GM19043 (cell line): ENCODE measurements around the gene ABCB11.
A peak's percentile ranks its signal among the peaks of the same experiment; 100 is the strongest.
"Not testable (repeated sequence)": the region's sequence is repeated elsewhere in the genome, so short reads cannot be mapped to it uniquely, and the experiment has no call there.

Experiments
- ATAC-seq: cut with Tn5 transposase; IDR thresholded peaks from one replicate; pipeline ENCODE4 v1.9.1; 2021; ENCODE audit warnings: low read depth; ENCODE audit not compliant: unreplicated experiment

ABCB11 gene

GRCh38 chr2:169046440-169047151, 15.5 kb upstream of the ABCB11 start:
- no peak for ATAC-seq

- no peak for ATAC-seq
Observed at GRCh38 chr2:169042856-169043255, 11.7 kb upstream of the ABCB11 start.

- ATAC-seq = no peak
Observed at GRCh38 chr2:169041594-169041993, 10.5 kb upstream of the ABCB11 start.

GRCh38 chr2:169039702-169040101, 8.6 kb upstream of the ABCB11 start:
- ATAC-seq = peak; percentile 48

DNA sequence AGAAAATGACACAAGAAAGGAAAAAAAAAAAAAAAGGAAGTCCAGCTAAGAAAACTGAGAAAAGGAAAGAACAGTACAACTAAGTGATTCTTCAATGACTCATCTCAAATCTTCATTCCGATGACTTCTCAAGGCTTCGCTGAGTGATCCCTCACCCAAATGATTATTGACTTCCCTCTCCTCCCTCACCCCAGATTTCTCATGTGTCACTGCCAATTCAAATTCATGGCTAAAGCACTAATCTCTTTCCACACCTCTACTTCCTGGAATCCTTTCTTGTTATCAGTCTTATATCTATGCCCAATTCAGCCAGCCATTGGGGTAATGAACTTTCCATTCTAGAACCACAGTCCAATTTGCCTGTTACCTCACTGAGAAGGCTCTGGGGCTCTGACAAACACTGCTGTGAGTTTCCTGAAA, 7.2 kb upstream of the ABCB11 start:
- ATAC-seq = peak; percentile 53

- ATAC-seq = peak; percentile 46
Observed at GRCh38 chr2:169036736-169037440, 5.8 kb upstream of the ABCB11 start.

DNA sequence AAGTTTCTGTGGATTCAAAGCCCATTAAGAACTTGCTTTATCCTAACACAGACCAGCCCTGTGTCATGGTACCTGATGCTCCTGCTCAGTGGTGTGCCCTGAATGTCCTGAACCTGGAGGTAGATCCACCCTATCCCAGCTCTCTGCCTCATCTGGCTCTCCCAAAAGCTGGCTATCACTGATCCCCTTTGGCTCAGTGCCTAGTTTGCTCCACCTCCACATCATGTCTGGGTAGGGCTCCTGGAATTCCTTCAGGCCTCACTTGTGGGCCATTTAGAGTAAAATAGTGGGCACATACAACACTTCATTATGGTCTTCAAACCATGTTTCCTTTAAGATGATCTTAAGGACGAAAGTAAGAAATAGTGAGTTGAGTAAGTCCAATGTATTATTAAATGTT, 4.8 kb upstream of the ABCB11 start:
- no peak for ATAC-seq

DNA sequence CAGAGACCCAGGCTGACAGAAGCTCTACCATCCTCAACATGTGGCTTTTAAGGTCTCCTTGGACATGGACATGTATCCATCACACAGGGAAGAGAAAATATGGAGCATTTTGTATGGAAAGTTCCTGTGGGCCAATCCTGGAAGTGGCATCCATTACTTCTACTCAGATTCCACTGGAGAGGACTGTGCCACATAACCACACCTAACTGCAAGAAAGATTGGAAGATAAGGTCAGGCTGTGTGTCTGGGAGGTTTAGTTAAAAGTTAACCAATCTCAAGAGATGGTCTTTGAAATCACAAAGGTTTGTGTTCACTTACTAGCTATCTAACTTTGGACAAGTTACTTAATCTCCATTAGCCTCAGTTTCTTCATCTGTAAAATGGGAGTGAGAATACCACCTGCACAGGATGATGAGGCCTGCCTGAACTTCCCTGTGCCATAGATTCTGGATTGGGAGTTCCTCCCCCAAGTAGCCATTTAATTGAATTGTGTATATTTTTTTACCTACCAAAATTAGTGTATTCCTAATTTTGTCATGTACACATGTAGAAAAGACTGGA, 3.9 kb upstream of the ABCB11 start:
- ATAC-seq = no peak

DNA sequence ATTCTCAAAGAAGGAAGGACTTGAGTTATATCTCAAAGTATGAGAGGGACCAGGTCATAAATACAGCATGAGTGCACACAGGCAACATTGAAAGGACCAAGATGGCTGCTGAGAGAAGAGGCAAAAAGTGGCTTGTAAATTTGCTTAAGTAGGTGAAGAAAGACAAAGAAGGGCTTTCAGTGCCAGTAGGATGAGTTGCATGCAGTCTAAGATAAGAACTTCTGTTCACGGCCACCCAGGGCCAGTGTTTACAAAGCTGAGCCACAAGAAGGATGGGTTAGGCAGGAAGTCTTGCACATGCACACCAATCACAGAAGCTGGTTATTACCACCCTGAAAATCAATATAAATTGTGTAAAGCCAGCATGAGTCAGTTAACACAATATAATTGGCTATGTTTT, 3.1 kb upstream of the ABCB11 start:
- ATAC-seq = no peak

GRCh38 chr2:169029341-169029740, 1.8 kb downstream of the ABCB11 start:
- ATAC-seq = no peak

GRCh38 chr2:169027234-169027633, 3.9 kb downstream of the ABCB11 start:
- ATAC-seq = no peak

DNA sequence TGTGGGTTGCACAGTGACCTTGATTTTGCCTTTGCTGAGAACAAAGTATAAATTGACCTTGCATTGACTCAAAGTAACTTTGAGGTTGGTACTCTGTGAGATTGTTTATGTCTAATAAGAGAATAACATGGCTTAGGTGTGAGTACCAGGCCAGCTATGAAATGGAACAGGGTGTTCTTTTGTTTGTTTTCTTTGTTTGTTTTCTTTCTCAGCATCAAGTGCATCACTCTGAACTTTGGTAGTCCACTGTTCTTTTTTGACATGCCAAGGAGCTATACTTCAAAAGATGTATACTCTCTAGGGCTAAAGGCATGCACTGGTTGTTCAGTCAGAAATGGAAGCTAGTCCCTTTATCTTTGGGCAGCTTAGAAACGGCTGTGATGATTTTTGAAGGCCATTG, 5.1 kb downstream of the ABCB11 start:
- no peak for ATAC-seq

DNA sequence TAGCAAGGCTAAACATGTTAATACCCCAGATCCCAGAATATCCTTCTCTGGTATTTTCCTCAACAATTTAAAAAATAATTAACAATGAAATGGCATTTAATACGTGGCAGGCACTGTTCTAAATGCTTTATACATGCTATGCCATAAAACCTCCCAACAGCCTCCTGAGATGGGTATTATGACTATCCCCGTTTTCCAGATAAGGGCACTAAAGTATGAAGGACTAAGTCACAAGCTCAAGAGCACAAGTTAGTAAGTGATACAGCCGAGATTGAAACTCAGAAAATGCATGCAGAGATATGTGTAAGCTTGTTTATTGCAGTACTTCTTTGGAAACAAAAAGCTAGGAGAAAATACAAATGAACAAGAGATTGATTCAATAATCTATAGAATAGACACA, 8.0 kb downstream of the ABCB11 start:
- ATAC-seq = no peak

DNA sequence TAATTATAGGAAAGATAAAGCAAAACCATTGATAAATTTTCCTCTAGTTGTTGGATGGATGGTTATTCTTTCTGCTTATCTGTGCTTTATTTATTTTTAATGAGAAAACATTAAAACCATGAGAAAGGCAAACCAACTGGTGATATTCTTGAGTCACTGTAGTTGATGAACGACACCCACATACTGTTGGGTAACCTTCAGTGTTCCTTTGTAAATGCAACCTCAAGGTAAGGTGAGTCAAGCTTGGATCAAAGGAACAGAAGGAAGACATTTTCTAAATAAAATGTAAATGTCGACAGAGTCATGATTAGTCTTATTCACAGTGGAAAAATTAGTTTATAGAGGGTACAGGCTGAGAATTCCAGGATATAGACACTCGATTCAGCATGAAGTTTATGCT, 12.7 kb downstream of the ABCB11 start:
- no peak for ATAC-seq

DNA sequence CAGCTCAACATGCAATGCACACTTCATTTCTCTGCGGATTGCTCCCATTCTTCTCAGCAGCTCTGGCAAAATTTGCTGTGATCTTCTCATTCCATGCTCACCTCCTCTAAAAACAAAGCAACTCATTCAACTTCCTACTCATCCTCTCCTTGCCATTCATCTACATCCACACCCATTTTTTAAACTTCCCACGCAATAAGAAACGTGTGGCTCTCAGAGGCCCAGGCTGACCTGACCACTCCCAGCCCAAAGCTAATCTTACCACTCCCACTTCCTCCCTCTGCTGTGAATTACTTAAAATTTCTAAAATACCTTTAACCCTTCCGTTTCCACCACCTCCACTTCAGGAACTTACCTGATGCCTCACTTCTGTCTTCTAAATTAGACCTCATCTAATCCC, 15.2 kb downstream of the ABCB11 start:
- ATAC-seq = no peak

DNA sequence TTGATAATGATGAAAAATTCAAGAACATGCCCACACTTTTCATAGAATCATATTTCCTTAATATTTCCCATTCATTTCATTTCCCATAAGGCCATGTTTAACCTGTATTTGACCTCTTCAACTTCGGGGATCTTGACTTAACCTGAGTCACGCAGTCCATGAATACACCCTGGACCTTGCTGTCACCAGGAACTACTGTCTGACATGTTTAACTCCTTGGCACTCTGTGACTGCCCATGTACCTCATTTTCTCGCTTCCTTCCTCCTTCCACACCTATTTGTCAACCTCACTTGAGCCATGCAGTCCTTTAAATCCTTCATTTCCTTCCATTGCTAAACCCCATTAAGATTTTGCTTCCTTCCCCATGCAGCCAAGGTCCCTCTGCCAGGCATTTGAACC, 16.3 kb downstream of the ABCB11 start:
- no peak for ATAC-seq

GRCh38 chr2:169013628-169014026, 17.5 kb downstream of the ABCB11 start:
- no peak for ATAC-seq

GRCh38 chr2:169012812-169013627, 18.1 kb downstream of the ABCB11 start:
- no peak for ATAC-seq

DNA sequence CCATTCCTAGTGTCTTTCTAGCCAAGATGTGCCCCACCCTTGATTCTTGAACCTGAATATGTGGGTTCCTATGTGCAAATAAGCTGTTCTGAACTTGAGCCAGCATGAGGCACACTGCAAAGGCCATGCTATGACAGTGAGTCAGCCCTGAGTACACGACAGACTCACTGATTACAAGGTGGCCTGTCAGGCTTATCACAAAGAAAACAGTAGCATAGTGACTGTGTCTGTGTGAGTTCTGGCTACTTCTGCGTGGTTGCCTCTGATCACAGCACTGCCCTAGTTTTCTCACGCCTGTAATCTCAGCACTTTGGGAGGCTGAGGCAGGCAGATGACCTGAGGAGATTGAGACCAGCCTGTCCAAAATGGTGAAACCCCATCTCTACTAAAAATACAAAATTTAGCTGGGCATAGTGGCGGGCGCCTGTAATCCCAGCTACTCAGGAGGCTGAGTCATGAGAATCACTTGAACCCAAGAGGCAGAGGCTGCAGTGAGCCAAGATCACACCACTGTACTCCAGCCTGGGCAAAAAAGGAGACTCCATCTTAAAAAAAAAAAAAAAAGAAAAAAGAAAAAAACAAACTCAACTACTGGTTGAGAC, 18.8 kb downstream of the ABCB11 start:
- not testable (repeated sequence) for ATAC-seq

DNA sequence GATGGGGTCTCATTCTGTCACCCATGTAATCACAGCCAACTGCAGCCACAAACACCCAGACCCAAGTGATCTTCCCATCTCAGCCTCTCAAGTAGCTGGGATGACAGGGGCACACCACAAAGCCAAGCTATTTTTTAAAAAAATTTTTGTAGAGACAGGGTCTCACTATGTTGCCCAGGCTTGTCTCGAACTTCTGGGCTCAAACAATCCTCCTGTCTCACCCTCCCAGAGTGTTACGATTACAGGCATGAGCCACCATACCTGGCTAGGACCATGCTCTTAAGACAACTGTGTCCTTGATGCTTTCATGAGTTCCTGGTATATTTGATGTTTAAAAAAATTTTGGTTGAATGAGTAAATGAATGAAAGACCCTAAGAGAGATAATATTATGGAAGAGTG, 19.4 kb downstream of the ABCB11 start:
- no peak for ATAC-seq
